SK-N-SH (cell line): ENCODE measurements around the gene SLC12A4. TPM values are rescaled to one million over a fixed set of nuclear protein-coding genes. Genes with fewer than 3 reads are reported as not detected.

Experiments
- CTCF ChIA-PET: fragments of 300-600, 350-600 bp; formaldehyde crosslinking; extraction: SDS; loops from one replicate; lab custom pipeline; 2021; lab: Yijun Ruan, JAX
- POLR2A ChIA-PET: fragments of 350-600 bp; sonication (Branson Sonifier 250); formaldehyde crosslinking; extraction: SDS; loops from one replicate; lab custom pipeline; 2020; ENCODE audit warnings: antibody characterized with exemption, inconsistent platforms; lab: Yijun Ruan, JAX
- DNase-seq: peaks from one replicate; pipeline ENCODE4 v3.0.0; 2012
- H2AFZ ChIP-seq: fragments of 200-600 bp; sonication (generic); 2 replicates; pipeline ENCODE4 v1.8.1; 2016; ENCODE audit warnings: antibody characterized with exemption, mild to moderate bottlenecking, low read depth
- H3F3A ChIP-seq: fragments of 200-600 bp; sonication (generic); replicated peaks from 2 replicates; pipeline ENCODE3; 2016; ENCODE audit warnings: antibody characterized with exemption, mild to moderate bottlenecking; ENCODE audit not compliant: insufficient read depth
- H3K27ac ChIP-seq, 2 experiments: fragments of 200-500 bp in 1 of 2; fragments of 200-600 bp in 1 of 2; sonication (Bioruptor generic) in 1 of 2; sonication (generic), shearing (Covaris generic) in 1 of 2; 2 replicates each; pipeline versions ENCODE4 v1.5.1 to v1.6.1; 2014 to 2016; ENCODE audit warnings: low read depth in 2 of 2, inconsistent platforms in 1 of 2, low read length in 1 of 2, mild to moderate bottlenecking in 1 of 2, mixed read lengths in 1 of 2
- H3K27me3 ChIP-seq: fragments of 200-600 bp; sonication (generic), shearing (Covaris generic); 2 replicates; pipeline ENCODE4 v1.6.1; 2016; ENCODE audit warnings: mixed run types; ENCODE audit not compliant: insufficient read depth
- H3K36me3 ChIP-seq, 2 experiments: fragments of 200-500 bp in 1 of 2; fragments of 200-600 bp in 1 of 2; sonication (Bioruptor generic) in 1 of 2; sonication (generic) in 1 of 2; replicated peaks in 1 of 2; 2 replicates each; pipeline versions ENCODE3 to v1.5.1; 2014 to 2016; ENCODE audit warnings: low read length in 1 of 2, mild to moderate bottlenecking in 1 of 2; ENCODE audit not compliant: insufficient read depth in 2 of 2, control insufficient read depth in 1 of 2
- H3K4me1 ChIP-seq, 2 experiments: fragments of 200-500 bp in 1 of 2; fragments of 200-600 bp in 1 of 2; sonication (Bioruptor generic) in 1 of 2; sonication (generic), shearing (Covaris generic) in 1 of 2; 2 replicates each; pipeline versions ENCODE4 v1.5.1 to v1.6.1; 2014 to 2016; ENCODE audit warnings: low read depth in 1 of 2, low read length in 1 of 2, mixed run types in 1 of 2; ENCODE audit not compliant: insufficient read depth in 2 of 2, control insufficient read depth in 1 of 2
- H3K4me2 ChIP-seq: fragments of 200-600 bp; sonication (generic), shearing (Covaris generic); 2 replicates; pipeline ENCODE4 v1.6.1; 2017; ENCODE audit warnings: mixed run types
- H3K4me3 ChIP-seq, 2 experiments: fragments of 200-500 bp in 1 of 2; fragments of 200-600 bp in 1 of 2; sonication (Bioruptor generic) in 1 of 2; sonication (generic), shearing (Covaris generic) in 1 of 2; 2 replicates each; pipeline versions ENCODE4 v1.5.1 to v1.8.1; 2014 to 2016; ENCODE audit warnings: low read depth in 2 of 2, inconsistent platforms in 1 of 2, low read length in 1 of 2, mild to moderate bottlenecking in 1 of 2, mixed read lengths in 1 of 2, moderate library complexity in 1 of 2
- H3K79me2 ChIP-seq: fragments of 200-600 bp; sonication (generic); 2 replicates; pipeline ENCODE4 v1.8.1; 2017; ENCODE audit warnings: mild to moderate bottlenecking; ENCODE audit not compliant: insufficient read depth
- H3K9ac ChIP-seq: fragments of 200-600 bp; sonication (generic); 2 replicates; pipeline ENCODE4 v1.6.1; 2017; ENCODE audit warnings: mixed run types
- H3K9me2 ChIP-seq: fragments of 200-600 bp; sonication (generic); 2 replicates; pipeline ENCODE4 v1.6.1; 2017; ENCODE audit warnings: mixed run types
- H3K9me3 ChIP-seq: fragments of 200-600 bp; sonication (generic); 2 replicates; pipeline ENCODE4 v1.6.1; 2017; ENCODE audit warnings: mixed run types, mild to moderate bottlenecking, moderate library complexity
- H4K20me1 ChIP-seq: fragments of 200-600 bp; sonication (generic); 2 replicates; pipeline ENCODE4 v1.6.1; 2017; ENCODE audit warnings: mild to moderate bottlenecking, mixed run types; ENCODE audit not compliant: insufficient read depth
- CHD2 ChIP-seq: fragments of 150-350 bp; IDR thresholded peaks from 2 replicates; pipeline ENCODE4 v1.6.1; 2018; ENCODE audit warnings: low read length; ENCODE audit not compliant: partially characterized antibody
- FOXJ3 ChIP-seq: sonication (generic); formaldehyde crosslinking; IDR thresholded peaks from 2 replicates; pipeline ENCODE4 v1.5.1; 2020; ENCODE audit warnings: mild to moderate bottlenecking, missing genetic modification reagents
- FOXM1 ChIP-seq: IDR thresholded peaks from 2 replicates; pipeline ENCODE4 v1.4.0; 2012; ENCODE audit warnings: low read depth, mild to moderate bottlenecking
- JUND ChIP-seq: IDR thresholded peaks from 2 replicates; pipeline ENCODE4 v1.4.0; 2012
- MEF2A ChIP-seq: IDR thresholded peaks from 2 replicates; pipeline ENCODE4 v1.4.0; 2012; ENCODE audit warnings: low read depth, borderline replicate concordance
- NRF1 ChIP-seq: IDR thresholded peaks from 2 replicates; pipeline ENCODE4 v1.6.1; 2012; ENCODE audit warnings: low read depth, mild to moderate bottlenecking, low read length
- RCOR1 ChIP-seq: fragments of 150-350 bp; IDR thresholded peaks from 2 replicates; pipeline ENCODE4 v1.6.1; 2017; ENCODE audit warnings: antibody characterized with exemption, low read length
- REST ChIP-seq: IDR thresholded peaks from 2 replicates; pipeline ENCODE4 v1.6.1; 2012; ENCODE audit warnings: mild to moderate bottlenecking, low read depth, low read length, moderate library complexity
- RFX5 ChIP-seq: IDR thresholded peaks from 2 replicates; pipeline ENCODE4 v1.6.1; 2012; ENCODE audit warnings: mild to moderate bottlenecking, improper control_type of control experiment, low read length
- SIN3A ChIP-seq: IDR thresholded peaks from 2 replicates; pipeline ENCODE4 v1.6.1; 2012; ENCODE audit warnings: low read depth, mild to moderate bottlenecking, low read length, moderate library complexity, borderline replicate concordance
- SMC3 ChIP-seq: IDR thresholded peaks from 2 replicates; pipeline ENCODE4 v1.6.1; 2012; ENCODE audit warnings: low read depth, low read length, improper control_type of control experiment
- TAF1 ChIP-seq: IDR thresholded peaks from 2 replicates; pipeline ENCODE4 v1.6.1; 2012; ENCODE audit warnings: low read depth, mild to moderate bottlenecking, low read length, moderate library complexity, borderline replicate concordance
- USF2 ChIP-seq: fragments of 150-350 bp; IDR thresholded peaks from 2 replicates; pipeline ENCODE4 v1.6.1; 2017; ENCODE audit warnings: antibody characterized with exemption, low read length, low read depth, borderline replicate concordance
- YY1 ChIP-seq: IDR thresholded peaks from 2 replicates; pipeline ENCODE4 v1.4.0; 2012; ENCODE audit warnings: low read depth, mild to moderate bottlenecking
- WGBS: methylation state at CpG from one replicate; pipeline ENCODE4 v1.1.6; 2017; ENCODE audit warnings: low lambda C conversion rate; 5-methylcytosine and 5-hydroxymethylcytosine counted together
- polyA plus RNA-seq, 3 experiments: library from polyadenylated mRNA; depleted of rRNA; stranded (reverse); fragments of >200 nt; gene quantifications; 2 replicates each; pipeline ENCODE4 v1.2.3, GENCODE V29; 2012
- TF ChIP-seq, protein P1 (sequence below): IDR thresholded peaks from 2 replicates; pipeline ENCODE4 v1.4.0; 2012; ENCODE audit warnings: low read depth, borderline replicate concordance

The SLC12A4 gene
- polyA plus RNA-seq, 1 of the 3 experiments (the other 2 are of a cell fraction) = 75.8 TPM

DNA sequence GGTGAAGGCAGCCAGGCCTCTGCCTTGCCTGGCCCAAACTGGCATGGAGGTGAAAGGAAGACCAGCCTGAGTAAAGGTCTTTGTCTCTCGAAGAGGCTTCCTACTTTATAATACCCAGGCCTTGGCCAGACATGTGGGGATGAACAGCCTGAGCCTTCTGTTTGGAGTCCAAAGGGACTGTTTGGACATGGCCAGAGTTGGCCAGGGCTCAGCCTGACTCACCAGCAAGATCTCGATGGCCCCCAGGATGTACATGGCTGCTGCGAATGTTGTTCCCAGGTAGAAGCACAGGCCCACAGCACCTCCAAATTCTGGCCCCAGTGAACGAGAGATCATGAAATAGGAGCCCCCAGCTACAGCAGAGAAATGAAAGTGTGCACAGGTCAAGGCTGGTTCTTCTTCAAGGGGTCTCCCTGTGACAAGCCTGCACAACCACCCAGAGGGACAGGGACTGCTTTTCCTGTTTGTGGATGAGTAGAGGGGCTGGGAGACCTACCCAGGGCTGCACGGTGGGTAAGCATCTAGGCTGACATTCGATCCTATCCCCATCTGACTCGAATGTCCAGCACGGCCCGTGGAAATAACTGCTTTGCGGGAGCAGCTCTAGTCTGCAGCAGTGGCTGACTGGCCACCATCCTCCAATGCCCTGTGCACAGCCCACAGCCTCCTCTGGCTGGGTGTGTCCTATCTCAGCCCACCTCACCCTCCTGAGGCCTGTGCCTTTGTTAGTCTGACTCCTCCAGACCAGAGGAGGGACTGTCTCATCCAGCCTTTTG is 13.8 kb downstream of the SLC12A4 start:
- Histone ChIP-seq H3K27ac (no peak overlapping the region), H3K27me3 (no peaks in the 10 kb centered on the region), H3K4me3 (no peak overlapping the region), H3K4me1 (peaks cover 0 to 8% of the 10 kb centered on the region in 2 experiments; a peak in 1 of 4 replicates), H3F3A (peaks cover 7% of the 10 kb centered on the region), H3K9me2 (no peaks in the 10 kb centered on the region), H2AFZ (no peak overlapping the region), H3K79me2 (peaks cover 32% of the 10 kb centered on the region; the same call in 1 of the 2 replicates), H4K20me1 (no peaks in the 10 kb centered on the region), H3K36me3 (peaks cover 23 to 65% of the 10 kb centered on the region in 2 experiments), H3K4me2 (no peak overlapping the region), H3K9me3 (no peaks in the 10 kb centered on the region), H3K9ac (no peak overlapping the region)
- ChIA-PET POLR2A (interaction anchor here (1.0 kb wide), 1 partner anchor 15 kb away, joined by 3 read pairs; no protein-coding TSS in a partner anchor), CTCF (interaction anchor here (0.6 to 1.6 kb wide), 3 partner anchors 12 to 86 kb away, joined by 3 to 5 read pairs (median 4); no protein-coding TSS in a partner anchor)
- 96% methylated on average over 3 of the region's 10 CpGs for WGBS
- no peak for DNase-seq
- TF ChIP-seq MEF2A (no peak), FOXJ3 (CRISPR knock-in tag) (no peak), YY1 (no peak), FOXM1 (no peak), USF2 (no peak)
- TF ChIP-seq, protein P1, sequence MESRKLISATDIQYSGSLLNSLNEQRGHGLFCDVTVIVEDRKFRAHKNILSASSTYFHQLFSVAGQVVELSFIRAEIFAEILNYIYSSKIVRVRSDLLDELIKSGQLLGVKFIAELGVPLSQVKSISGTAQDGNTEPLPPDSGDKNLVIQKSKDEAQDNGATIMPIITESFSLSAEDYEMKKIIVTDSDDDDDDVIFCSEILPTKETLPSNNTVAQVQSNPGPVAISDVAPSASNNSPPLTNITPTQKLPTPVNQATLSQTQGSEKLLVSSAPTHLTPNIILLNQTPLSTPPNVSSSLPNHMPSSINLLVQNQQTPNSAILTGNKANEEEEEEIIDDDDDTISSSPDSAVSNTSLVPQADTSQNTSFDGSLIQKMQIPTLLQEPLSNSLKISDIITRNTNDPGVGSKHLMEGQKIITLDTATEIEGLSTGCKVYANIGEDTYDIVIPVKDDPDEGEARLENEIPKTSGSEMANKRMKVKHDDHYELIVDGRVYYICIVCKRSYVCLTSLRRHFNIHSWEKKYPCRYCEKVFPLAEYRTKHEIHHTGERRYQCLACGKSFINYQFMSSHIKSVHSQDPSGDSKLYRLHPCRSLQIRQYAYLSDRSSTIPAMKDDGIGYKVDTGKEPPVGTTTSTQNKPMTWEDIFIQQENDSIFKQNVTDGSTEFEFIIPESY = no peak

DNA sequence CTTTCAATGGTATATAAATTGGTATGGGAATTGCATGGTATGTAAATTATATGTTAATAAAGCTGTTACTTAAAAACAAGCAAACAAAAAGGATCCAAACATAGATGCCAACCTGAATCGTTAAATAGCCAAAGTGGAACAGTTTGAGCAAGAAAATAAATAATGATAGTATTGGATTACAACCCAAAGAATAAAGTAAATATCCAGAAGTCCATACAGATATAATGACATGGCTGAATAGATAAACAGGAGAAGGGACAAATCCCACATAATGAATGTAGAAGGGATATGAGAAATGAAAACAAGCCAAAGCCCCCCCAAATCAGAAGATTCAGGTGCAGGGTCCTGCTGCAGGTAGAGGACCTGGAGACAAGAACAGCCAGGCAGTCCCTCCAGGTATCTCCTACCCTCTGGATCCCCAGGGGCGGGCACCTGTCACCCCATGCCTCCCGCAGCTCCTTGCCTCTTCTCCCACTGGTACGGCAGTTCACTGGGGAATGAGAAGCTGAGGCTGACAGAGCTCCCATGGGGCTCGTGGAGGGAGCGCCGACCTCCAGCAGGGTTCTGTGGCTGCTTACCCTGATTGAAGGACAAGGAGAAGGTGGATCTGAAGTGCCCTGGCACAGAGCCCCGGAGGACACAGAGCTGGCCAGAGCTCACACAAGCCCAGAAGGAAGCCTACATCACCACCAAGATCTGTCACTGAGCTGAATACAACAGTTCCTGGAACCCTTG is 14.6 kb downstream of the SLC12A4 start:
- H3F3A ChIP-seq = peaks cover 7% of the 10 kb centered on the region
- H3K9me3 ChIP-seq = no peaks in the 10 kb centered on the region
- POLR2A ChIA-PET = no interaction called here
- H4K20me1 ChIP-seq = no peaks in the 10 kb centered on the region
- no peak overlapping the region for H3K27ac ChIP-seq
- H2AFZ ChIP-seq = no peak overlapping the region
- H3K36me3 ChIP-seq = peaks cover 19 to 58% of the 10 kb centered on the region in 2 experiments
- no peaks in the 10 kb centered on the region for H3K9me2 ChIP-seq
- no peak overlapping the region for H3K9ac ChIP-seq
- H3K4me1 ChIP-seq = peaks cover 0 to 8% of the 10 kb centered on the region in 2 experiments; a peak in 1 of 4 replicates
- CTCF ChIA-PET = interaction anchor here (0.6 to 1.6 kb wide), 3 partner anchors 11 to 87 kb away, joined by 3 to 5 read pairs (median 4); no protein-coding TSS in a partner anchor
- peaks cover 25% of the 10 kb centered on the region; the same call in 1 of the 2 replicates for H3K79me2 ChIP-seq
- H3K27me3 ChIP-seq = no peaks in the 10 kb centered on the region
- 95% methylated on average over 5 of the region's 8 CpGs for WGBS
- H3K4me3 ChIP-seq = no peak overlapping the region
- no peak for DNase-seq
- H3K4me2 ChIP-seq = no peak overlapping the region
- TF ChIP-seq CHD2 = no peak
- no peak for TF ChIP-seq FOXJ3 (CRISPR knock-in tag)
- no peak for TF ChIP-seq REST
- TF ChIP-seq JUND = no peak
- no peak for TF ChIP-seq SMC3
- no peak for TF ChIP-seq SIN3A
- no peak for TF ChIP-seq TAF1
- TF ChIP-seq, protein P1 = no peak
- no peak for TF ChIP-seq NRF1
- TF ChIP-seq RCOR1 = no peak
- TF ChIP-seq RFX5 = no peak
